H1 (cell line): ENCODE results near the gene SLC2A1. TPM values are rescaled to one million over a fixed set of nuclear protein-coding genes. Genes with fewer than 3 reads are reported as not detected.

Experiments
- CTCF ChIA-PET: fragments of 300-600 bp; sonication (Branson Sonifier 250); formaldehyde crosslinking; loops from one replicate; lab custom pipeline; 2021; ENCODE audit not compliant: partially characterized antibody; lab: Charles Lee
- POLR2A ChIA-PET: fragments of 300-600 bp; sonication (Branson Sonifier 250); formaldehyde crosslinking; loops from one replicate; lab custom pipeline; 2021; ENCODE audit warnings: inconsistent platforms; ENCODE audit not compliant: partially characterized antibody; lab: Charles Lee
- DNase-seq, 2 experiments: peaks; one replicate each; pipeline versions ENCODE4 v3.0.0 to v3.0.0-alpha.2; 2010 to 2022; ENCODE audit warnings: low spot score in 2 of 2, low read depth in 1 of 2, mixed read lengths in 1 of 2
- FAIRE-seq: peaks from 2 replicates; lab custom pipeline; 2011; peaks lifted over from hg19 to GRCh38; lab: Jason Lieb, UNC
- H2AFZ ChIP-seq: 2 replicates; pipeline ENCODE4 v1.8.1; 2012; ENCODE audit warnings: low read length, inconsistent platforms
- H2AK5ac ChIP-seq: 2 replicates; pipeline ENCODE4 v1.6.1; 2013; ENCODE audit warnings: low read depth, low read length
- H2BK120ac ChIP-seq: replicated peaks from 2 replicates; pipeline ENCODE3; 2013; ENCODE audit warnings: low read depth, low read length, inconsistent platforms
- H2BK12ac ChIP-seq: 2 replicates; pipeline ENCODE4 v1.6.1; 2013; ENCODE audit warnings: low read depth, low read length
- H2BK15ac ChIP-seq: 2 replicates; pipeline ENCODE4 v1.6.1; 2013; ENCODE audit warnings: low read length
- H2BK20ac ChIP-seq: 2 replicates; pipeline ENCODE4 v1.6.1; 2013; ENCODE audit warnings: low read length
- H2BK5ac ChIP-seq: 2 replicates; pipeline ENCODE4 v1.6.1; 2013; ENCODE audit warnings: low read depth, low read length
- H3K14ac ChIP-seq: 2 replicates; pipeline ENCODE4 v1.6.1; 2013; ENCODE audit warnings: inconsistent platforms; ENCODE audit not compliant: insufficient read length
- H3K18ac ChIP-seq: 2 replicates; pipeline ENCODE4 v1.6.1; 2013; ENCODE audit warnings: low read length; ENCODE audit errors: extremely low read depth
- H3K23ac ChIP-seq: 2 replicates; pipeline ENCODE4 v1.6.1; 2013; ENCODE audit warnings: inconsistent platforms; ENCODE audit not compliant: insufficient read length
- H3K23me2 ChIP-seq: 2 replicates; pipeline ENCODE4 v1.6.1; 2013; ENCODE audit warnings: low read depth, low read length
- H3K27ac ChIP-seq: 2 replicates; pipeline ENCODE4 v1.6.1; 2011; ENCODE audit warnings: low read depth, low read length, inconsistent platforms
- H3K27me3 ChIP-seq, 4 experiments: replicated peaks in 1 of 4; 1 replicate in 1 of 4; 2 replicates in 3 of 4; pipeline versions ENCODE4 v1.6.1 to v1.8.1; 2011 to 2013; ENCODE audit warnings: low read length in 3 of 4, mild to moderate bottlenecking in 3 of 4, inconsistent platforms in 2 of 4, mixed read lengths in 2 of 4, moderate library complexity in 1 of 4; ENCODE audit not compliant: control insufficient read depth in 3 of 4, insufficient read depth in 3 of 4; ENCODE audit errors: extremely low read depth in 1 of 4
- H3K36me3 ChIP-seq, 4 experiments: 2 replicates each; pipeline versions ENCODE4 v1.6.1 to v1.8.1; 2011 to 2013; ENCODE audit warnings: mild to moderate bottlenecking in 4 of 4, low read length in 3 of 4, moderate library complexity in 2 of 4, control low read depth in 1 of 4, inconsistent platforms in 1 of 4; ENCODE audit not compliant: insufficient read depth in 4 of 4, control insufficient read depth in 2 of 4
- H3K4ac ChIP-seq: replicated peaks from 2 replicates; pipeline ENCODE3; 2013; ENCODE audit warnings: low read length, low read depth, mixed read lengths, inconsistent platforms; ENCODE audit not compliant: insufficient read length
- H3K4me1 ChIP-seq, 4 experiments: replicated peaks in 1 of 4; 1 replicate in 1 of 4; 2 replicates in 3 of 4; pipeline versions ENCODE4 v1.6.1 to v1.8.1; 2011 to 2013; ENCODE audit warnings: low read length in 3 of 4, inconsistent platforms in 2 of 4, mixed read lengths in 1 of 4; ENCODE audit not compliant: insufficient read depth in 4 of 4, control insufficient read depth in 3 of 4
- H3K4me2 ChIP-seq, 2 experiments: 2 replicates each; pipeline versions ENCODE4 v1.6.1 to v1.8.1; 2011 to 2013; ENCODE audit warnings: low read depth in 2 of 2, low read length in 2 of 2, control low read depth in 1 of 2, inconsistent platforms in 1 of 2, mild to moderate bottlenecking in 1 of 2; ENCODE audit not compliant: insufficient read depth in 1 of 2
- H3K4me3 ChIP-seq, 4 experiments: fragments of 200-600, 300-600 bp in 1 of 4; sonication (generic), shearing (Covaris generic), sonication (Bioruptor Twin) in 1 of 4; 2 replicates each; pipeline versions ENCODE4 v1.5.1 to v1.8.1; 2011 to 2016; ENCODE audit warnings: low read length in 4 of 4, low read depth in 3 of 4, control low read depth in 2 of 4, inconsistent platforms in 2 of 4, mild to moderate bottlenecking in 2 of 4, mixed read lengths in 1 of 4, moderate library complexity in 1 of 4; ENCODE audit not compliant: insufficient read depth in 2 of 4; ENCODE audit errors: extremely low read depth in 1 of 4
- H3K56ac ChIP-seq: replicated peaks from 2 replicates; pipeline ENCODE3; 2013; ENCODE audit warnings: low read depth, mild to moderate bottlenecking, mixed read lengths, low read length, inconsistent platforms; ENCODE audit not compliant: insufficient read length
- H3K79me1 ChIP-seq: 2 replicates; pipeline ENCODE4 v1.6.1; 2013; ENCODE audit warnings: low read depth, low read length, control low read depth
- H3K79me2 ChIP-seq, 2 experiments: 2 replicates each; pipeline versions ENCODE4 v1.6.1 to v1.8.1; 2012 to 2013; ENCODE audit warnings: low read length in 2 of 2, mild to moderate bottlenecking in 2 of 2, inconsistent platforms in 1 of 2; ENCODE audit not compliant: insufficient read depth in 2 of 2, control insufficient read depth in 1 of 2
- H3K9ac ChIP-seq, 4 experiments: replicated peaks in 1 of 4; 1 replicate in 1 of 4; 2 replicates in 3 of 4; pipeline versions ENCODE4 v1.6.1 to v1.8.1; 2011 to 2013; ENCODE audit warnings: low read depth in 3 of 4, low read length in 3 of 4, control low read depth in 2 of 4, mild to moderate bottlenecking in 2 of 4, moderate library complexity in 2 of 4, inconsistent platforms in 1 of 4; ENCODE audit errors: extremely low read depth in 1 of 4
- H3K9me3 ChIP-seq, 2 experiments: 2 replicates each; pipeline versions ENCODE4 v1.6.1 to v1.8.1; 2012 to 2013; ENCODE audit warnings: mild to moderate bottlenecking in 2 of 2, moderate library complexity in 2 of 2, control low read depth in 1 of 2, inconsistent platforms in 1 of 2, low read depth in 1 of 2, low read length in 1 of 2, mixed read lengths in 1 of 2; ENCODE audit not compliant: insufficient read depth in 2 of 2
- H4K20me1 ChIP-seq, 2 experiments: replicated peaks in 1 of 2; 2 replicates each; pipeline versions ENCODE3 to v1.8.1; 2011 to 2013; ENCODE audit warnings: inconsistent platforms in 2 of 2, low read length in 2 of 2, mild to moderate bottlenecking in 1 of 2; ENCODE audit not compliant: insufficient read depth in 2 of 2, control insufficient read depth in 1 of 2
- H4K5ac ChIP-seq: 2 replicates; pipeline ENCODE4 v1.6.1; 2013; ENCODE audit warnings: low read length, low read depth, mixed read lengths, inconsistent platforms; ENCODE audit not compliant: insufficient read length
- H4K8ac ChIP-seq: 2 replicates; pipeline ENCODE4 v1.8.0; 2013; ENCODE audit warnings: mild to moderate bottlenecking, moderate library complexity, low read length, inconsistent platforms; ENCODE audit not compliant: insufficient read depth; ENCODE audit errors: extremely low read depth
- H4K91ac ChIP-seq: replicated peaks from 2 replicates; pipeline ENCODE3; 2013; ENCODE audit warnings: low read length, mixed read lengths, inconsistent platforms; ENCODE audit not compliant: insufficient read length
- ATF2 ChIP-seq: IDR thresholded peaks from 2 replicates; pipeline ENCODE4 v1.6.1; 2012; ENCODE audit warnings: low read length, inconsistent platforms
- ATF3 ChIP-seq: IDR thresholded peaks from 2 replicates; pipeline ENCODE4 v1.6.1; 2011; ENCODE audit warnings: low read depth, mild to moderate bottlenecking, low read length; ENCODE audit not compliant: insufficient read depth
- CBX8 ChIP-seq: fragments of 300-800, 300-1000 bp; sonication (generic); IDR thresholded peaks from 2 replicates; pipeline ENCODE4 v1.7.1; 2016; ENCODE audit warnings: low read depth, low read length, borderline replicate concordance
- EGR1 ChIP-seq: IDR thresholded peaks from 2 replicates; pipeline ENCODE4 v1.6.1; 2011; ENCODE audit warnings: low read depth, low read length, borderline replicate concordance
- NRF1 ChIP-seq: IDR thresholded peaks from 2 replicates; pipeline ENCODE4 v1.6.1; 2011; ENCODE audit warnings: mild to moderate bottlenecking, low read depth, low read length, improper control_type of control experiment
- POLR2AphosphoS5 ChIP-seq: IDR thresholded peaks from 2 replicates; pipeline ENCODE4 v1.6.1; 2011; ENCODE audit warnings: low read depth, low read length
- SIN3A ChIP-seq, 2 experiments: IDR thresholded peaks in 1 of 2; conservative IDR thresholded peaks in 1 of 2; 2 replicates each; pipeline ENCODE4 v1.6.1; 2011 to 2012; ENCODE audit warnings: low read length in 2 of 2, improper control_type of control experiment in 1 of 2, low read depth in 1 of 2, mild to moderate bottlenecking in 1 of 2
- TAF1 ChIP-seq: IDR thresholded peaks from 2 replicates; pipeline ENCODE4 v1.6.1; 2011; ENCODE audit warnings: mild to moderate bottlenecking, low read depth, low read length
- ZNF274 ChIP-seq: IDR thresholded peaks from 2 replicates; pipeline ENCODE4 v1.7.0; 2012; ENCODE audit warnings: low read length, borderline replicate concordance; ENCODE audit errors: extremely low read depth
- WGBS, 2 experiments: shearing (Covaris generic) in 1 of 2; methylation state at CpG; one replicate each; pipeline versions ENCODE4 v1.1.6 to v1.1.7; 2013 to 2015; ENCODE audit warnings: low lambda C conversion rate in 2 of 2, mixed read lengths in 2 of 2, inconsistent platforms in 1 of 2, low coverage in 1 of 2, missing lambda C conversion rate in 1 of 2; ENCODE audit not compliant: insufficient replicate concordance in 2 of 2, insufficient coverage in 1 of 2, insufficient read length in 1 of 2; ENCODE audit errors: extremely low coverage in 1 of 2, missing lambda C conversion rate in 1 of 2; 5-methylcytosine and 5-hydroxymethylcytosine counted together
- polyA plus RNA-seq, 7 experiments: library from polyadenylated mRNA; depleted of rRNA in 3 of 7; stranded (reverse) in 5 of 7; unstranded in 2 of 7; fragments of >200 nt in 5 of 7; fragments of 200-250 nt in 2 of 7; gene quantifications; 1 replicate in 5 of 7; 2 replicates in 1 of 7; 4 replicates in 1 of 7; pipeline versions ENCODE4 v1.2.1 to v1.2.3, GENCODE V29; 2011 to 2013; ENCODE audit warnings: missing spikeins in 2 of 7, mixed read lengths in 2 of 7
- total RNA-seq: library from RNA; stranded (reverse); fragmentation: NEBNext Ultra II Directional; extraction: Animal tissue kit (Norgen Biotek cat#: 25700); gene quantifications from 2 replicates; pipeline ENCODE4 v1.2.1, GENCODE V29; 2021

The SLC2A1 gene
- total and polyA plus RNA-seq, 2 of the 8 experiments (the other 6 are each of a cell fraction or from before 2014, with no cell fraction given): 230 to 308 TPM

GRCh38 chr1:42927274-42927841, 31.3 kb downstream of the SLC2A1 start:
- Histone ChIP-seq H4K91ac (no peak overlapping the region), H2BK12ac (no peak overlapping the region)
- TF ChIP-seq TAF1: no peak
- peak; percentile 22; the same call in 1 of the 2 replicates for TF ChIP-seq POLR2AphosphoS5
- TF ChIP-seq NRF1: no peak
- TF ChIP-seq ATF2: 0 out of 2 replicates have a peak, but pooled peaks have one; percentile 41
- no peak for TF ChIP-seq SIN3A (conservative IDR thresholded peaks at IDR 0.05 in 1 of 2, IDR thresholded peaks at IDR 0.05 in 1 of 2; ENCODE audit: low read depth in 1 of 2, low read length in 2 of 2)
- TF ChIP-seq EGR1: no peak
- TF ChIP-seq ATF3: no peak
- no peak for TF ChIP-seq CBX8
- no peak for TF ChIP-seq ZNF274

More at GRCh38 chr1:42927274-42927841, 31.3 kb downstream of the SLC2A1 start:
- CTCF ChIA-PET: interaction anchor here (0.8 to 9.3 kb wide), 5 partner anchors 9 to 143 kb away, joined by 3 to 136 read pairs (median 5); no protein-coding TSS in a partner anchor
- no peak overlapping the region for H2AFZ ChIP-seq
- H3K27ac ChIP-seq: no peak overlapping the region
- no peak overlapping the region for H2AK5ac ChIP-seq
- H4K5ac ChIP-seq: no peak overlapping the region
- no peak overlapping the region for H2BK15ac ChIP-seq
- POLR2A ChIA-PET: interaction anchor here (1.0 to 7.2 kb wide), 3 partner anchors 9 to 110 kb away, joined by 3 to 40 read pairs (median 7); partner anchors contain the start of gene SVBP
- no peak overlapping the region for H3K9ac ChIP-seq
- H3K4me1 ChIP-seq: peaks cover 4 to 16% (median 11%) of the 10 kb centered on the region in 4 experiments
- peaks cover 2% of the 10 kb centered on the region for H3K79me1 ChIP-seq
- no peak for FAIRE-seq
- WGBS, 2 experiments: 89% methylated on average over 8 of the region's 8 CpGs; no CpG with 5 or more reads in 1 of the 2 experiments
- H3K79me2 ChIP-seq: peaks cover 0 to 11% of the 10 kb centered on the region in 2 experiments; a peak in 1 of 4 replicates
- H3K27me3 ChIP-seq: no peaks in the 10 kb centered on the region
- no peak overlapping the region for H3K14ac ChIP-seq
- peaks cover 7% of the 10 kb centered on the region; the same call in 1 of the 2 replicates for H3K23me2 ChIP-seq
- H3K36me3 ChIP-seq: peaks cover 44 to 56% (median 54%) of the 10 kb centered on the region in 4 experiments
- no peak overlapping the region for H3K4ac ChIP-seq
- no peak overlapping the region for H2BK20ac ChIP-seq
- no peak overlapping the region for H3K4me3 ChIP-seq
- no peak overlapping the region for H2BK5ac ChIP-seq
- no peak overlapping the region for H2BK120ac ChIP-seq
- H3K4me2 ChIP-seq: no peak overlapping the region
- no peak overlapping the region for H3K56ac ChIP-seq
- no peak overlapping the region for H3K18ac ChIP-seq
- H4K8ac ChIP-seq: no peak overlapping the region
- H3K23ac ChIP-seq: no peak overlapping the region
- no peak for DNase-seq
- H3K9me3 ChIP-seq: no peaks in the 10 kb centered on the region
- H4K20me1 ChIP-seq: peaks cover 7 to 26% of the 10 kb centered on the region in 2 experiments
